ENCODE measurements around the gene COPG1. TPM values are rescaled to one million over a fixed set of nuclear protein-coding genes. Genes with fewer than 3 reads are reported as not detected.

The COPG1 gene
- total and polyA plus RNA-seq, 2 experiments from 2014 or later, result 50.0 to 106 TPM

GRCh38 chr3:129238945-129239705, 10.3 kb upstream of the COPG1 start:
- Histone ChIP-seq H3K4me2 (no peak overlapping the region), H3F3A (replicated peaks; ENCODE audit: low read depth) (no peaks in the 10 kb centered on the region), H4K20me1 (replicated peaks; ENCODE audit: insufficient read depth) (no peaks in the 10 kb centered on the region), H2AFZ (peak overlapping the region; percentile 49; the same call in 1 of the 2 replicates), H3K79me2 (replicated peaks; ENCODE audit: insufficient read depth) (no peaks in the 10 kb centered on the region), H3K27me3 (ENCODE audit: insufficient read depth) (no peaks in the 10 kb centered on the region), H3K4me1 (ENCODE audit: insufficient read depth) (no peaks in the 10 kb centered on the region), H3K27ac (ENCODE audit: low read depth) (no peak overlapping the region), H3K36me3 (ENCODE audit: insufficient read depth) (no peaks in the 10 kb centered on the region), H3K9me2 (ENCODE audit: insufficient read depth) (no peaks in the 10 kb centered on the region), H3K4me3 (no peak overlapping the region)
- H3K27ac Mint-ChIP-seq, result no peak overlapping the region
- DNase-seq (ENCODE audit: low spot score), result no peak
- no peaks in the 10 kb centered on the region for H3K9me3 Mint-ChIP-seq
- peaks cover 9% of the 10 kb centered on the region for H3K27me3 Mint-ChIP-seq (ENCODE audit: insufficient read depth, low read depth, poor library complexity)
- H3K4me1 Mint-ChIP-seq, result peaks cover 6% of the 10 kb centered on the region
- TF ChIP-seq STAT1 (IDR thresholded peaks at IDR 0.05; ENCODE audit: unreplicated experiment) (no peak), ZNF331 (CRISPR knock-in tag; IDR thresholded peaks at IDR 0.05; ENCODE audit: low read depth) (no peak), REST (IDR thresholded peaks at IDR 0.05; ENCODE audit: unreplicated experiment) (no peak), ETS1 (IDR thresholded peaks at IDR 0.05) (no peak), ZNF114 (CRISPR knock-in tag; IDR thresholded peaks at IDR 0.05) (no peak), POLR2AphosphoS5 (IDR thresholded peaks at IDR 0.05; ENCODE audit: low read depth) (no peak), CREB1 (CRISPR knock-in tag; IDR thresholded peaks at IDR 0.05; ENCODE audit: low read depth) (no peak), EZH2phosphoT487 (IDR thresholded peaks at IDR 0.05; ENCODE audit: unreplicated experiment) (no peak), JUNB (IDR thresholded peaks at IDR 0.05; ENCODE audit: unreplicated experiment) (no peak), CTCF (conservative IDR thresholded peaks at IDR 0.05; ENCODE audit: low read depth in 2 of 2) (no peak; a peak in 1 of 4 replicates), NANOG (IDR thresholded peaks at IDR 0.05; ENCODE audit: borderline replicate concordance) (no peak)
- ATAC-seq, result peak; percentile 25; the same call in 1 of the 3 replicates
- no peak overlapping the region for H3K4me3 Mint-ChIP-seq
- no peaks in the 10 kb centered on the region for H3K36me3 Mint-ChIP-seq (ENCODE audit: low read depth)
